HCT116 (cell line): ENCODE data around the gene TTC8. TPM values are rescaled to one million over a fixed set of nuclear protein-coding genes. Genes with fewer than 3 reads are reported as not detected.

Experiments
- ATAC-seq: fragments of 200-7000 bp; cut with Tn5 transposase; 2 replicates; pipeline ENCODE4 v1.9.1; 2020; ENCODE audit warnings: mild to moderate bottlenecking, moderate library complexity
- BruUV-seq: library from RNA; stranded (reverse); fragments of 400-500 nt; replicated peaks from 2 replicates; lab custom pipeline; 2021; lab: Mats Ljungman, UMichigan
- CTCF ChIA-PET: fragments of 300-600 bp; sonication (Branson Sonifier 250); formaldehyde crosslinking; loops from one replicate; lab custom pipeline; 2021; ENCODE audit warnings: antibody characterized with exemption; lab: Charles Lee
- POLR2A ChIA-PET: fragments of 300-600, 350-600 bp; sonication (Branson Sonifier 250); formaldehyde crosslinking; loops from one replicate; lab custom pipeline; 2021; ENCODE audit warnings: antibody characterized with exemption; lab: Charles Lee
- RAD21 ChIA-PET, 2 experiments: fragments of 300-600 bp; sonication (Branson Sonifier 250); formaldehyde crosslinking; loops; one replicate each; lab custom pipeline; 2023; ENCODE audit warnings: low total read pairs in 2 of 2; ENCODE audit not compliant: uncharacterized antibody in 2 of 2, unreplicated experiment in 2 of 2, low non-redundant PET in 1 of 2; lab: Charles Lee
- DNase-seq: peaks from one replicate; pipeline ENCODE4 v3.0.0-alpha.2; 2010; ENCODE audit warnings: low read depth, low spot score
- H2AFZ ChIP-seq: fragments of 200-600 bp; shearing (Covaris generic), sonication (generic); 2 replicates; pipeline ENCODE4 v1.6.1; 2017; ENCODE audit warnings: low read depth, mixed run types, mixed read lengths, antibody characterized with exemption, low read length; ENCODE audit not compliant: poor library complexity, severe bottlenecking
- H3K27ac ChIP-seq: 2 replicates; pipeline ENCODE4 v1.5.1; 2012; ENCODE audit warnings: low read depth, low read length
- H3K27me3 ChIP-seq: fragments of 200-600 bp; sonication (generic); 2 replicates; pipeline ENCODE4 v1.6.1; 2016; ENCODE audit warnings: mixed run types, low read length, mixed read lengths; ENCODE audit not compliant: insufficient read depth
- H3K36me3 ChIP-seq, 2 experiments: fragments of 200-500 bp in 1 of 2; fragments of 200-600 bp in 1 of 2; sonication (Bioruptor generic) in 1 of 2; sonication (generic) in 1 of 2; 2 replicates each; pipeline versions ENCODE4 v1.5.1 to v1.6.1; 2014 to 2016; ENCODE audit warnings: low read length in 2 of 2, inconsistent platforms in 1 of 2, mixed read lengths in 1 of 2, mixed run types in 1 of 2; ENCODE audit not compliant: insufficient read depth in 2 of 2, control insufficient read depth in 1 of 2
- H3K4me1 ChIP-seq, 2 experiments: fragments of 200-600 bp in 1 of 2; sonication (generic) in 1 of 2; 2 replicates each; pipeline versions ENCODE4 v1.5.1 to v1.6.1; 2012 to 2017; ENCODE audit warnings: low read length in 2 of 2, inconsistent platforms in 1 of 2, mild to moderate bottlenecking in 1 of 2, mixed read lengths in 1 of 2, mixed run types in 1 of 2, moderate library complexity in 1 of 2; ENCODE audit not compliant: insufficient read depth in 2 of 2, control insufficient read depth in 1 of 2
- H3K4me2 ChIP-seq: fragments of 200-600 bp; sonication (generic); 2 replicates; pipeline ENCODE4 v1.6.1; 2017; ENCODE audit warnings: mixed run types, low read length, mixed read lengths
- H3K4me3 ChIP-seq, 2 experiments: fragments of 200-600 bp in 1 of 2; sonication (generic) in 1 of 2; replicated peaks in 1 of 2; 2 replicates each; pipeline ENCODE4 v1.5.1; 2011 to 2016; ENCODE audit warnings: low read length in 2 of 2, control low read depth in 1 of 2, low read depth in 1 of 2, mild to moderate bottlenecking in 1 of 2, mixed read lengths in 1 of 2, mixed run types in 1 of 2
- H3K79me2 ChIP-seq: fragments of 200-600 bp; sonication (generic); 2 replicates; pipeline ENCODE4 v1.6.1; 2017; ENCODE audit warnings: mild to moderate bottlenecking, mixed run types, low read length, moderate library complexity, mixed read lengths; ENCODE audit not compliant: insufficient read depth
- H3K9ac ChIP-seq: fragments of 200-600 bp; sonication (generic); 2 replicates; pipeline ENCODE4 v1.6.1; 2016; ENCODE audit warnings: low read length, mixed read lengths
- H3K9me2 ChIP-seq: fragments of 200-600 bp; sonication (generic), shearing (Covaris generic); 2 replicates; pipeline ENCODE4 v1.6.1; 2017; ENCODE audit warnings: mixed run types, mild to moderate bottlenecking, moderate library complexity; ENCODE audit not compliant: insufficient read depth
- H3K9me3 ChIP-seq, 2 experiments: fragments of 200-500 bp in 1 of 2; fragments of 200-600 bp in 1 of 2; sonication (Bioruptor generic) in 1 of 2; sonication (generic) in 1 of 2; 2 replicates each; pipeline ENCODE4 v1.6.1; 2014 to 2017; ENCODE audit warnings: low read length in 2 of 2, mixed read lengths in 2 of 2, inconsistent platforms in 1 of 2, low read depth in 1 of 2, mild to moderate bottlenecking in 1 of 2, mixed run types in 1 of 2, moderate library complexity in 1 of 2; ENCODE audit not compliant: control insufficient read depth in 1 of 2, insufficient read depth in 1 of 2
- H4K20me1 ChIP-seq: fragments of 200-600 bp; sonication (generic), shearing (Covaris generic); 2 replicates; pipeline ENCODE4 v1.6.1; 2017; ENCODE audit warnings: mixed run types, mild to moderate bottlenecking, moderate library complexity; ENCODE audit not compliant: insufficient read depth
- ATF3 ChIP-seq: IDR thresholded peaks from 2 replicates; pipeline ENCODE4 v1.6.1; 2012
- CEBPB ChIP-seq: IDR thresholded peaks from 2 replicates; pipeline ENCODE4 v1.6.1; 2012; ENCODE audit warnings: low read depth
- ELF1 ChIP-seq: IDR thresholded peaks from 2 replicates; pipeline ENCODE4 v1.6.1; 2012; ENCODE audit warnings: low read depth, borderline replicate concordance
- EZH2 ChIP-seq: fragments of 200-600 bp; sonication (generic); IDR thresholded peaks from 2 replicates; pipeline ENCODE4 v1.6.1; 2017; ENCODE audit warnings: antibody characterized with exemption, mixed run types
- FOSL1 ChIP-seq: IDR thresholded peaks from 2 replicates; pipeline ENCODE4 v1.6.1; 2012; ENCODE audit warnings: low read depth
- JUND ChIP-seq: IDR thresholded peaks from 2 replicates; pipeline ENCODE4 v1.6.1; 2012
- POLR2A ChIP-seq: IDR thresholded peaks from 2 replicates; pipeline ENCODE4 v1.7.0; 2011; ENCODE audit warnings: borderline replicate concordance; ENCODE audit not compliant: insufficient read depth, insufficient read length; ENCODE audit errors: extremely low read depth
- POLR2AphosphoS5 ChIP-seq: IDR thresholded peaks from 2 replicates; pipeline ENCODE4 v1.6.1; 2011; ENCODE audit warnings: mild to moderate bottlenecking, low read depth, low read length, moderate library complexity
- SIN3A ChIP-seq: IDR thresholded peaks from 2 replicates; pipeline ENCODE4 v1.6.1; 2012; ENCODE audit warnings: low read depth
- SRF ChIP-seq: IDR thresholded peaks from 2 replicates; pipeline ENCODE4 v1.6.1; 2012; ENCODE audit warnings: low read depth
- TCF7L2 ChIP-seq: IDR thresholded peaks from 2 replicates; pipeline ENCODE4 v1.7.0; 2011; ENCODE audit warnings: borderline replicate concordance, inconsistent platforms; ENCODE audit not compliant: insufficient read depth, insufficient read length; ENCODE audit errors: extremely low read depth
- ZFX ChIP-seq: fragments of 450-650 bp; IDR thresholded peaks from 2 replicates; pipeline ENCODE4 v1.6.1; 2017
- ZNF274 ChIP-seq: fragments of 200-500 bp; sonication (Bioruptor generic); IDR thresholded peaks from 2 replicates; pipeline ENCODE4 v1.6.1; 2014; ENCODE audit warnings: mild to moderate bottlenecking, low read depth, low read length, inconsistent platforms
- intact Hi-C: fragments of 100-400 bp; cut with micrococcal nuclease; formaldehyde crosslinking; loops from 2 replicates; pipeline ENCODE4 v1.10.0; 2022
- total RNA-seq: library from RNA; stranded (reverse); gene quantifications from one replicate; pipeline ENCODE4 v1.2.1, GENCODE V29; 2021; ENCODE audit not compliant: unreplicated experiment
- TF ChIP-seq, protein P1 (sequence below): IDR thresholded peaks from 2 replicates; pipeline ENCODE4 v1.6.1; 2012; ENCODE audit warnings: low read depth
- TF ChIP-seq, protein P2 (sequence below): IDR thresholded peaks from 2 replicates; pipeline ENCODE4 v1.6.1; 2011; ENCODE audit warnings: mild to moderate bottlenecking, low read length, moderate library complexity; ENCODE audit not compliant: insufficient replicate concordance; ENCODE audit errors: extremely low read depth

TTC8 gene
- total RNA-seq, 1 experiment from 2014 or later: 21.4 TPM

GRCh38 chr14:88908216-88908615, 83.8 kb downstream of the TTC8 start:
- CTCF ChIA-PET: no interaction called here
- DNase-seq (no peak), ATAC-seq (no peak)
- RAD21 ChIA-PET: no interaction called here
- Histone ChIP-seq H3K4me1 (no peaks in the 10 kb centered on the region), H2AFZ (no peak overlapping the region), H3K27me3 (no peaks in the 10 kb centered on the region; the same call in 1 of the 2 replicates), H3K4me3 (no peak overlapping the region), H3K36me3 (no peaks in the 10 kb centered on the region), H3K9ac (no peak overlapping the region), H4K20me1 (no peaks in the 10 kb centered on the region), H3K27ac (no peak overlapping the region), H3K9me2 (no peaks in the 10 kb centered on the region), H3K79me2 (no peaks in the 10 kb centered on the region), H3K9me3 (no peaks in the 10 kb centered on the region), H3K4me2 (no peak overlapping the region)
- POLR2A ChIA-PET: no interaction called here
- intact Hi-C loops: no loop called here
- TF ChIP-seq POLR2AphosphoS5 (no peak), POLR2A (no peak), JUND (no peak), CEBPB (no peak), SIN3A (no peak), ATF3 (no peak), TCF7L2 (no peak), SRF (no peak), EZH2 (no peak), ELF1 (no peak), ZNF274 (no peak), FOSL1 (no peak), ZFX (no peak)
- TF ChIP-seq, protein P1, sequence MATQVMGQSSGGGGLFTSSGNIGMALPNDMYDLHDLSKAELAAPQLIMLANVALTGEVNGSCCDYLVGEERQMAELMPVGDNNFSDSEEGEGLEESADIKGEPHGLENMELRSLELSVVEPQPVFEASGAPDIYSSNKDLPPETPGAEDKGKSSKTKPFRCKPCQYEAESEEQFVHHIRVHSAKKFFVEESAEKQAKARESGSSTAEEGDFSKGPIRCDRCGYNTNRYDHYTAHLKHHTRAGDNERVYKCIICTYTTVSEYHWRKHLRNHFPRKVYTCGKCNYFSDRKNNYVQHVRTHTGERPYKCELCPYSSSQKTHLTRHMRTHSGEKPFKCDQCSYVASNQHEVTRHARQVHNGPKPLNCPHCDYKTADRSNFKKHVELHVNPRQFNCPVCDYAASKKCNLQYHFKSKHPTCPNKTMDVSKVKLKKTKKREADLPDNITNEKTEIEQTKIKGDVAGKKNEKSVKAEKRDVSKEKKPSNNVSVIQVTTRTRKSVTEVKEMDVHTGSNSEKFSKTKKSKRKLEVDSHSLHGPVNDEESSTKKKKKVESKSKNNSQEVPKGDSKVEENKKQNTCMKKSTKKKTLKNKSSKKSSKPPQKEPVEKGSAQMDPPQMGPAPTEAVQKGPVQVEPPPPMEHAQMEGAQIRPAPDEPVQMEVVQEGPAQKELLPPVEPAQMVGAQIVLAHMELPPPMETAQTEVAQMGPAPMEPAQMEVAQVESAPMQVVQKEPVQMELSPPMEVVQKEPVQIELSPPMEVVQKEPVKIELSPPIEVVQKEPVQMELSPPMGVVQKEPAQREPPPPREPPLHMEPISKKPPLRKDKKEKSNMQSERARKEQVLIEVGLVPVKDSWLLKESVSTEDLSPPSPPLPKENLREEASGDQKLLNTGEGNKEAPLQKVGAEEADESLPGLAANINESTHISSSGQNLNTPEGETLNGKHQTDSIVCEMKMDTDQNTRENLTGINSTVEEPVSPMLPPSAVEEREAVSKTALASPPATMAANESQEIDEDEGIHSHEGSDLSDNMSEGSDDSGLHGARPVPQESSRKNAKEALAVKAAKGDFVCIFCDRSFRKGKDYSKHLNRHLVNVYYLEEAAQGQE: no peak
- TF ChIP-seq, protein P2, sequence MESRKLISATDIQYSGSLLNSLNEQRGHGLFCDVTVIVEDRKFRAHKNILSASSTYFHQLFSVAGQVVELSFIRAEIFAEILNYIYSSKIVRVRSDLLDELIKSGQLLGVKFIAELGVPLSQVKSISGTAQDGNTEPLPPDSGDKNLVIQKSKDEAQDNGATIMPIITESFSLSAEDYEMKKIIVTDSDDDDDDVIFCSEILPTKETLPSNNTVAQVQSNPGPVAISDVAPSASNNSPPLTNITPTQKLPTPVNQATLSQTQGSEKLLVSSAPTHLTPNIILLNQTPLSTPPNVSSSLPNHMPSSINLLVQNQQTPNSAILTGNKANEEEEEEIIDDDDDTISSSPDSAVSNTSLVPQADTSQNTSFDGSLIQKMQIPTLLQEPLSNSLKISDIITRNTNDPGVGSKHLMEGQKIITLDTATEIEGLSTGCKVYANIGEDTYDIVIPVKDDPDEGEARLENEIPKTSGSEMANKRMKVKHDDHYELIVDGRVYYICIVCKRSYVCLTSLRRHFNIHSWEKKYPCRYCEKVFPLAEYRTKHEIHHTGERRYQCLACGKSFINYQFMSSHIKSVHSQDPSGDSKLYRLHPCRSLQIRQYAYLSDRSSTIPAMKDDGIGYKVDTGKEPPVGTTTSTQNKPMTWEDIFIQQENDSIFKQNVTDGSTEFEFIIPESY: no peak
- no TSS peak for BruUV-seq
